GM19438 (cell line): ENCODE measurements around the gene RTN4IP1.

Experiments
- ATAC-seq: cut with Tn5 transposase; IDR thresholded peaks from one replicate; pipeline ENCODE4 v1.9.1; 2021; ENCODE audit warnings: low read depth; ENCODE audit not compliant: unreplicated experiment

The RTN4IP1 gene

DNA sequence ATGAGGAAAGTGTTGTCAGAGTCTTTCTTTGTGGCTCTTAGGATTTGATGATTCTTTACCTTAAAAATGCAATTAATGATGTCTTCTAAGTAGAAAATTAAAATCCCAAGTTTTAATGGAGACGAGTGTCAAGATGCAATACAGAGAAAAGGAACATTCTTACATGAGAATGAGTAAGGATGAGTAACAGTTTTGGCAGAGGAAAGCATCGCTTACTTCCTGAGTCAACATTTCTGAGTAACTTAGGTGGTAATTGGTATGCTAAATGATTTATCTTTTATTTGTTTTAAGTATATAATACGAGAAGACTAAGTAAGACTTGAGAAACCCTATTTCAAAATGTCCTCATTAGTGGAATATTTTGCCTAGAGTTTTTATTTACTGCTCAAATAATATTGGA lies 101.3 kb downstream of the RTN4IP1 start:
- ATAC-seq = no peak

DNA sequence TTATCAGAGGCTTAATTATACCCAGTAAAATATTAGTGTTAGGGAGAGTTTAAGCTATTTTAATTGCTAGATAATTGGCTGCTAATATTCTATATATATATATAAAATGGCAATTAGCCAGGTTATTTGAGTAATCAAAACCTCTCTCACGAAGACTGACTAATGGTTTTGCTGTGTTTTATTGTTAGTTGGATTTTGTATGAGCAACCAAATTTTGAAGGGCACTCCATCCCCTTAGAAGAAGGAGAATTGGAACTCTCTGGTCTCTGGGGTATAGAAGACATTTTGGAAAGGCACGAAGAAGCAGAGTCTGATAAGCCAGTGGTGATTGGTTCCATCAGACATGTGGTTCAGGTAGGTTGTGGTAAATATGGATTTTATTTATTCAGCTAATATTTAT lies 102.2 kb downstream of the RTN4IP1 start:
- no peak for ATAC-seq

DNA sequence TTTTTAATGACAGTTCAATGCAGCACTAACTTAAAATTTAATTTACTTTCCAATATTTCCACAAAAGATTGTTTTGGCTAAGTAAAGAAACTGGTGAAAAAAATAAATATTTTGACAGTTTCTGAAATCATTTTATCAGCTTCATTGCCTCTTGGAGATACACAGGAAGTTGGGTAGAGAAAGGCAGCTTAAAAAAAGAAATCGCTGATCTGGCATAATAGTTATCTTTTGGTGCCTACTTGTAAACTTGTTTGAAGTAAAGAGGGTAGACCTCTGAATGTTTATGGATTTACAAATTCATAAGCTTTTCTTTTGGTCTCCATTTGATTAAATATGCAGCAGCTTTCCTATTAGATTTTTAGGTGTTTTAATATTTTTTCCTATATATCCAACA lies 103.4 kb downstream of the RTN4IP1 start:
- ATAC-seq = no peak

DNA sequence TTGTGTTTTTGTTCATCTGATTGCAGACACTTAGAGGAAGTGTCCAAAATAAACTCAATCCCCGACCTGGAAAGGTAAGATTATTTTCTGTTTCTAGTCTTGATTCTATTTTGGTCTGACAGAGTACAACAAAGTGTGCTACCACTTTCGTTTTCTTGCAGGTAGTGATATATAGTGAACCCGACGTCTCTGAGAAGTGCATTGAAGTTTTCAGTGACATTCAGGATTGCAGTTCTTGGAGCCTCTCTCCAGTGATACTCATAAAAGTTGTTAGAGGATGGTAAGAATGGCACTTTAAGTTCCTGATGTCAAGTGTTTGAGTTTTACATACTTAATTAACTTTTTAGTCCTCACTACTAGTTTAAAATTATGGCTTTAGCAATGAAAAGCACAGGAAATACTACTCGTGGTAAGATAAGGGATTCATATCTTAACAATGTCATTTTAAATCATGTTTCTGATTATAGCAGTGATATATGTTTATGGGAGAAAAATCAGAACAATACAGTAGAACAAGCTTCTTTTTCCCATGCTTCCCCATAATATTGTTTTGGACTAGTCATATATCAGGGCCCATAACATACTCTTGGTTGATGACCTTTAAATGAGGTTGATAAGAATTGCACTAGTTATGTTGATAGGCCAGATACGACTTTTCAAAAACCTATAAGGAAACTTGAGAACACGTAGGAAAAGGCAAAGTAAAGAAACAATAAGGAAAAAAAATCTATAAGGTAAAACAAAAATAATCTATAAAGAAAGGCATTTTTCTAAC lies 104.0 kb downstream of the RTN4IP1 start:
- ATAC-seq = peak; percentile 32

DNA sequence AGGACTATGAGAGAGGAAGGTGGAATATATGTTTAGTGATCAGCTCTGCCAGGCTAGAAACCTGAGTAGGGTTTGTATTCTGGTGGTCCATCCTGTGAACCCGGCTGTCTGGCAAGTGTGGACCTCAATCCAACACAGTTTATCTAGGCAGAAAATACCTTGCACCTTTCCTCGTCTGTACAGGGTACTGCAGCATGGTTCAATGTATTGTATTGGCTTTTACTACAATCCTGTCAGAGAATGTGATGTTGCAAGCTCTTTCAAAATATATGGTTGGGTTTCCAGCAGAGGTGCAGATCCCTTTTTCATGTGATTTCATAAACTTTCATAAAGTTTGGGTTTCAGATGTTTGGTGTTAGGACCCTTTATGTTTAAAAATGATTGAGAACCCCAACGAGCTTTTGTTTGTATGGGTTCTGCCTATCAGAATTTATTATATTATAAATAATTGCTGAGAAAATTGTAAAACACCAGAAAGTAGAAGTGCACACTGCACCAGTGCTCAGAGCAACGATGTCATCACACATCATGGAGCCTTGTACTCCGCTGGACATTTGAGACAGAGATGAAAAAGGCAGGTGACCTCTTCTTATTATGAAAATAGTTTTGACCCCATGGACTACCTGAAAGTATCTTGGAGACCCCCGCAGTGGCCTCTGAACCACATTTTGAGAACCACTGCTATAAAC lies 106.6 kb downstream of the RTN4IP1 start:
- no peak for ATAC-seq
